GM12801 (cell line): Measurements from ENCODE around the gene CEP85.

Experiments used
- TF ChIP-seq, protein P1 (sequence below): IDR thresholded peaks from one replicate; pipeline ENCODE4 v1.5.1; 2011; ENCODE audit warnings: control low read depth; ENCODE audit not compliant: insufficient read length; ENCODE audit errors: extremely low read depth

CEP85 gene

GRCh38 chr1:26212726-26213125 lies 21.3 kb upstream of the CEP85 start:
- TF ChIP-seq, protein P1, sequence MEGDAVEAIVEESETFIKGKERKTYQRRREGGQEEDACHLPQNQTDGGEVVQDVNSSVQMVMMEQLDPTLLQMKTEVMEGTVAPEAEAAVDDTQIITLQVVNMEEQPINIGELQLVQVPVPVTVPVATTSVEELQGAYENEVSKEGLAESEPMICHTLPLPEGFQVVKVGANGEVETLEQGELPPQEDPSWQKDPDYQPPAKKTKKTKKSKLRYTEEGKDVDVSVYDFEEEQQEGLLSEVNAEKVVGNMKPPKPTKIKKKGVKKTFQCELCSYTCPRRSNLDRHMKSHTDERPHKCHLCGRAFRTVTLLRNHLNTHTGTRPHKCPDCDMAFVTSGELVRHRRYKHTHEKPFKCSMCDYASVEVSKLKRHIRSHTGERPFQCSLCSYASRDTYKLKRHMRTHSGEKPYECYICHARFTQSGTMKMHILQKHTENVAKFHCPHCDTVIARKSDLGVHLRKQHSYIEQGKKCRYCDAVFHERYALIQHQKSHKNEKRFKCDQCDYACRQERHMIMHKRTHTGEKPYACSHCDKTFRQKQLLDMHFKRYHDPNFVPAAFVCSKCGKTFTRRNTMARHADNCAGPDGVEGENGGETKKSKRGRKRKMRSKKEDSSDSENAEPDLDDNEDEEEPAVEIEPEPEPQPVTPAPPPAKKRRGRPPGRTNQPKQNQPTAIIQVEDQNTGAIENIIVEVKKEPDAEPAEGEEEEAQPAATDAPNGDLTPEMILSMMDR: no peak

GRCh38 chr1:26213335-26213905 lies 20.6 kb upstream of the CEP85 start:
- TF ChIP-seq, protein P1: no peak

GRCh38 chr1:26215246-26215645 lies 18.8 kb upstream of the CEP85 start:
- TF ChIP-seq, protein P1: no peak

DNA sequence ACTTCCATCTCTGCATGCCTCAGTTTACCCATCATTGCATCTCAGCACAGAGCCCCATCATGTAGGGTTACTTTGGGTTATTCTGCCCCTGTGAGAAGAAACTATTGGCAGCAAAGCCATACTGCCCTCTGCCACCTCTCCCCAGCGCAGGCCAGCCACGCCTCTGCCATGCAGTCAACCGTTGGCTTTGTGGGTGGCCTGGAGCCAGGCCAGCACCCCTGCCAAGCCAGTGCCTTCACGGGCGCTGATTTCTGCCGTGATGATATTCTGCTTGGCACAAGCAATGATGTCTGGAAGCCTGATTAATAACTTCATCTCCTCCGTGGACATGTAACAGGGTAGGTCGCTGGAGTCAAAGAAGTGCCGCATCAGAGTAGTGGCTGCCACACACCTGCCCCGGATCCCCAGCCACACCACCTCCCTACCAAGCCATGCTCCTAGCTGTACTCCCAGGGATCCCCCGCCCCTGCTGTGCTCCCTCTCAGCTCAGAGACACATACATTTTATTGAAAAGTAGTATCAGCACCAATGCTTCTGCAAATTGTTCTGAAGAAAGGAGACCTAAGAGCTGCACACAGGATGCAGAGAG lies 15.0 kb upstream of the CEP85 start:
- TF ChIP-seq, protein P1: no peak

DNA sequence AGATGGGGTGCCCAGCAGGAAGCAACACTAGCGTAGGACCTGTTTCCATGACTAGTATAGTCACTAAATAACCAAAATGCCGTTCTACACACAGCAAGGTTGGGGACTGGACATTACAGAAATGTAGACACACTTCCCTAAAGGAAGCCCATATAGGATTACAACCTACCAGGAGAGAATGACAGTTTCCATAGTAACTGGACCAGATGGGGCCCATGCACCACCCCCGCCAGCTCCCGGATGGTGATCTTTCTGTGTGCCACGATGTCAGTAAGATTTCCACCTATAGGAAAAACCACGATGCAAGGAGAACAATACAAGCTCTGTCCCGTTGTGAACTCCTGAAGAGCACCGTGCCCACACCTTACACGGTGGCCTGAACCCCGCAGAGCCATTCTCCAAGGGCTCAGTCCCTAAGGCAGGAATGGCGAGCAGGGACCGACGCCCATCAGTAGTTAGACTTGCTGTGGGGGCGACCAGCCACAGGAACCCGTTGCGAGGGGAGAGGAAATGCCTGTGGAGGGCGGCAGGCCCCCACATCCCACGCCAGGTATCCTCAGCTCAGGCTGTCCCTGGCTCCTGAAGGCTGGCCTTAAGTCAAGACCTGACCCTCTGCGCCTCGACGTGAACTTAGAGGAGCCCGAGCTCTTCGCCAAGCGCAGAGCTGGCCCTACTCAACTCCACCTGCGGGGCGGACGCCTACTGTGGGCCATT lies 13.6 kb upstream of the CEP85 start:
- TF ChIP-seq, protein P1: no peak

DNA sequence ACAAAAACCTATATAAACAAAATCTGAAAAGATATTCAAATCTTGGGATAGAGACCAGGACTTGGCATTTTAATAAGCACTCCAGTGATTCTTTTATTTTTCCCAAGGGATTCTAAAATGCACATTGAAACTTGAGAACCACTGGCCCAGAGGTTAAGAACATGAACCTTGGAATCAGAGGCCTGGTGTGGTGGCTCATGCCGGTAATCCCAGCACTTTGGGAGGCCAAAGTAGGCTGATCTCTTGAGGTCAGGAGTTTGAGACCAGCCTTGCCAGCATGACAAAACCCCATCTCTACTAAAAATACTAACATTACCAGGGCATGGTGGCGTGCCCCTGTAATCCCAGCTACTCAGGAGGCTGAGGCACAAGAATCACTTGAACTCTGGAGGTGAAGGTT lies 12.9 kb upstream of the CEP85 start:
- TF ChIP-seq, protein P1: no peak

GRCh38 chr1:26224606-26225005 lies 9.4 kb upstream of the CEP85 start:
- TF ChIP-seq, protein P1: no peak
